Measurements from ENCODE around the gene B3GLCT. TPM values are rescaled to one million over a fixed set of nuclear protein-coding genes. Genes with fewer than 3 reads are reported as not detected.

The B3GLCT gene
- total and polyA plus RNA-seq, 12 donors: 3.1 to 28.1 (median 18.8) TPM

GRCh38 chr13:31192306-31192705 is 7.5 kb upstream of the B3GLCT start:
- DNase-seq (no peak), ATAC-seq (peak in 1 of 8 donors; percentile 26)
- H3K27me3 ChIP-seq: no peaks in the 10 kb centered on the region
- H3K9me3 ChIP-seq: no peaks in the 10 kb centered on the region
- H3K4me3 ChIP-seq: no peak overlapping the region
- intact Hi-C loops (cut with DNase I): loop anchor here in 1 of 10 donors (10.0 kb wide), 1 partner anchor 232 kb away; no protein-coding TSS in a partner anchor
- 80 to 87% methylated on average over 6 of the region's 6 CpGs for WGBS, 2 donors
- TF ChIP-seq CTCF (IDR thresholded peaks at IDR 0.05): no peak
- no peaks in the 10 kb centered on the region for H3K4me1 ChIP-seq
- no peaks in the 10 kb centered on the region for H3K36me3 ChIP-seq
- H3K27ac ChIP-seq: no peak overlapping the region

DNA sequence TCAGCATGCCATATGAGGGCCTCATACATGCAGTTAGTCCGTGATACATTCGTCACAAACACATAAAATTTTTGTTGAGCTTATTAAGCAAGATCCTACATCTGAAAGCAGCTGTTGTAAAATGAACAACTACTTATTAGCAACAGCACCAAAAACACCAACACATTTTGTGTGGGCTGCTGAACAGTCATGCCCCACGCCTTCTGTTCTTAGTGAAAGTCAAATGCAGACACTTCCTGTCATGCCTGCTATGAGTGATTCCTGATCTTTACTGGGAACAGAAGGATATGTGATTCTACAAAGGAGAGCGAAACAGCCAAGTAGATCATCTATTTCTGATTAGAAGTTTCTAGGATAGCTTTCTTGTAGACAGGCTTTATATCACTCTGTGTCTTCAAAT is 4.2 kb upstream of the B3GLCT start:
- Histone ChIP-seq H3K27ac (no peak overlapping the region), H3K4me3 (no peak overlapping the region), H3K27me3 (no peaks in the 10 kb centered on the region), H3K4me1 (peaks cover 0 to 10% (median 4%) of the 10 kb centered on the region in 9 donors), H3K9me3 (no peaks in the 10 kb centered on the region), H3K36me3 (no peaks in the 10 kb centered on the region)
- ATAC-seq (no peak), DNase-seq (no peak)
- TF ChIP-seq CTCF (IDR thresholded peaks at IDR 0.05): no peak
- 92 to 95% methylated on average over 4 of the region's 4 CpGs for whole genome bisulfite sequencing, 2 donors
- intact Hi-C loops (cut with DNase I): loop anchor here in 2 of 10 donors (5.0 to 10.0 kb wide), 2 partner anchors 33 to 229 kb away; partner anchors contain the start of gene HSPH1 (in 1 of the 2)

DNA sequence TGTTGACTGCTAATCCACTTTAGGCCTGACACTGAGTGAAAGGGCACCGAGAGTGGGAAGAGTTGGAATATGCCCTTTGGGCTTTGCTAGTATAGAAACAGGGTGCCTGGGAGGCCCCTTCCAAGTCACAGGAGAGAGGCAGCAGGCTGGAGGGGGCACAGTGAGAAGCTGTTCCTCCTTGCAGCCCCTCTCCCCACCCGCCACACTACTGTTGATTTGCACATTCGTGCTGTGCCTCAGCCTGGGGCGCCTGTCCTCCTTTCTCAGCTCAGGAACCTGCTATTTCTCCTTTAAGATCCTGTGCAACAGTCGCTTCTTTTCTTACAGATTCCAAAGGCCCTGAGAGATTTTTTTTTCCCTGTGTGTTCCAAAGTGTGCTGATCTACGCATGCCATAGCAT is 2.8 kb upstream of the B3GLCT start:
- intact Hi-C loops (cut with DNase I): loop anchor here in 2 of 10 donors (5.0 to 10.0 kb wide), 2 partner anchors 35 to 228 kb away; partner anchors contain the start of gene HSPH1 (in 1 of the 2)
- no peak for DNase-seq
- no peak overlapping the region for H3K4me3 ChIP-seq
- H3K36me3 ChIP-seq: no peaks in the 10 kb centered on the region
- ATAC-seq: no peak
- H3K27ac ChIP-seq: no peak overlapping the region
- no peaks in the 10 kb centered on the region for H3K27me3 ChIP-seq
- TF ChIP-seq CTCF (IDR thresholded peaks at IDR 0.05): no peak
- H3K4me1 ChIP-seq: peaks cover 0 to 22% (median 16%) of the 10 kb centered on the region in 9 donors
- WGBS, 2 donors: 92 to 95% methylated on average over 6 of the region's 6 CpGs
- no peaks in the 10 kb centered on the region for H3K9me3 ChIP-seq

DNA sequence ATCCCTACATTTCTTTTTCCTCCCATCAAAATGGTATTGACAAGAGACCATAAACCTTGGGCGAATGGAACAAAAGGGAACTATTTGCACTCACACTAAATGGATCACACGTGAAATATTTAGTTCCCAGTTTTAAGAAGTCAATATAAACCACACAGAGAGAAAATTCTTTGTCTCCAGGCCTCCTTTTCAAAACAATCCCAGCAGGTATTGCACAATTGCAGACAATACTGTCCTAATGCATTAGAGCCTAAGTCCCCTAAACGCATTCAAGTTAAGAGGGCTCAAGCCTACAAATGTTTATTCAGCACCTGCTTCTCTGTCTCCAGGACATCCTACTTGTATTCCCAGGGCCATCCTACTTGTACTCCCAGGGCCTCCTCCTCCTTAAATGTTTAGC is 1.3 kb upstream of the B3GLCT start:
- Histone ChIP-seq H3K36me3 (no peaks in the 10 kb centered on the region), H3K4me3 (no peak overlapping the region), H3K4me1 (peaks cover 0 to 37% (median 22%) of the 10 kb centered on the region in 9 donors), H3K9me3 (no peaks in the 10 kb centered on the region), H3K27ac (no peak overlapping the region), H3K27me3 (no peaks in the 10 kb centered on the region)
- WGBS, 2 donors: 82 to 93% methylated on average over 3 of the region's 3 CpGs
- intact Hi-C loops (cut with DNase I): loop anchor here in 4 of 10 donors (2.0 to 10.0 kb wide), 4 partner anchors 36 to 226 kb away; partner anchors contain the start of gene HSPH1 (in 1 of the 4)
- DNase-seq (no peak), ATAC-seq (no peak)
- TF ChIP-seq CTCF (IDR thresholded peaks at IDR 0.05): no peak
